H1 (cell line): Measurements from ENCODE around the gene HECTD4. TPM values are rescaled to one million over a fixed set of nuclear protein-coding genes. Genes with fewer than 3 reads are reported as not detected.
A peak's percentile ranks its signal among the peaks of the same experiment; 100 is the strongest.

Experiments used
- BRCA1 ChIP-seq: IDR thresholded peaks from 2 replicates; pipeline ENCODE4 v1.6.1; 2012; ENCODE audit warnings: low read depth, low read length, improper control_type of control experiment
- CBX5 ChIP-seq: fragments of 300-800, 300-1000 bp; sonication (generic); IDR thresholded peaks from 2 replicates; pipeline ENCODE4 v1.7.1; 2016; ENCODE audit warnings: antibody characterized with exemption, low read length, low read depth
- CREB1 ChIP-seq: IDR thresholded peaks from 2 replicates; pipeline ENCODE4 v1.6.1; 2012; ENCODE audit warnings: inconsistent platforms
- JUN ChIP-seq: IDR thresholded peaks from 2 replicates; pipeline ENCODE4 v1.6.1; 2011; ENCODE audit warnings: low read depth, mild to moderate bottlenecking, improper control_type of control experiment, low read length
- POU5F1 ChIP-seq: IDR thresholded peaks from 2 replicates; pipeline ENCODE4 v1.6.1; 2011; ENCODE audit warnings: low read depth, mild to moderate bottlenecking, low read length, moderate library complexity
- RBBP5 ChIP-seq: IDR thresholded peaks from 2 replicates; pipeline ENCODE4 v1.7.1; 2012; ENCODE audit warnings: low read depth, mild to moderate bottlenecking, inconsistent platforms, low read length, moderate library complexity, borderline replicate concordance
- SIRT6 ChIP-seq: IDR thresholded peaks from one replicate; pipeline ENCODE4 v1.7.1; 2012; ENCODE audit warnings: low read length, inconsistent platforms
- SP1 ChIP-seq: IDR thresholded peaks from 2 replicates; pipeline ENCODE4 v1.6.1; 2011; ENCODE audit warnings: low read depth, low read length
- SRF ChIP-seq: IDR thresholded peaks from 2 replicates; pipeline ENCODE4 v1.6.1; 2011; ENCODE audit warnings: mild to moderate bottlenecking, low read depth, low read length, moderate library complexity
- ZNF274 ChIP-seq: IDR thresholded peaks from 2 replicates; pipeline ENCODE4 v1.7.0; 2012; ENCODE audit warnings: low read length, borderline replicate concordance; ENCODE audit errors: extremely low read depth
- polyA plus RNA-seq, 7 experiments: library from polyadenylated mRNA; depleted of rRNA in 3 of 7; stranded (reverse) in 5 of 7; unstranded in 2 of 7; fragments of >200 nt in 5 of 7; fragments of 200-250 nt in 2 of 7; gene quantifications; 1 replicate in 5 of 7; 2 replicates in 1 of 7; 4 replicates in 1 of 7; pipeline versions ENCODE4 v1.2.1 to v1.2.3, GENCODE V29; 2011 to 2013; ENCODE audit warnings: missing spikeins in 2 of 7, mixed read lengths in 2 of 7
- total RNA-seq: library from RNA; stranded (reverse); fragmentation: NEBNext Ultra II Directional; extraction: Animal tissue kit (Norgen Biotek cat#: 25700); gene quantifications from 2 replicates; pipeline ENCODE4 v1.2.1, GENCODE V29; 2021
- TF ChIP-seq, protein P1 (sequence below): fragments of 300-600 bp; sonication (generic); IDR thresholded peaks from 2 replicates; pipeline ENCODE4 v1.7.1; 2012; ENCODE audit warnings: low read length, moderate library complexity, mild to moderate bottlenecking, inconsistent platforms; ENCODE audit not compliant: insufficient replicate concordance

Gene HECTD4
- total and polyA plus RNA-seq, 2 of the 8 experiments (the other 6 are each of a cell fraction or from before 2014, with no cell fraction given) = 6.5 to 33.7 TPM

DNA sequence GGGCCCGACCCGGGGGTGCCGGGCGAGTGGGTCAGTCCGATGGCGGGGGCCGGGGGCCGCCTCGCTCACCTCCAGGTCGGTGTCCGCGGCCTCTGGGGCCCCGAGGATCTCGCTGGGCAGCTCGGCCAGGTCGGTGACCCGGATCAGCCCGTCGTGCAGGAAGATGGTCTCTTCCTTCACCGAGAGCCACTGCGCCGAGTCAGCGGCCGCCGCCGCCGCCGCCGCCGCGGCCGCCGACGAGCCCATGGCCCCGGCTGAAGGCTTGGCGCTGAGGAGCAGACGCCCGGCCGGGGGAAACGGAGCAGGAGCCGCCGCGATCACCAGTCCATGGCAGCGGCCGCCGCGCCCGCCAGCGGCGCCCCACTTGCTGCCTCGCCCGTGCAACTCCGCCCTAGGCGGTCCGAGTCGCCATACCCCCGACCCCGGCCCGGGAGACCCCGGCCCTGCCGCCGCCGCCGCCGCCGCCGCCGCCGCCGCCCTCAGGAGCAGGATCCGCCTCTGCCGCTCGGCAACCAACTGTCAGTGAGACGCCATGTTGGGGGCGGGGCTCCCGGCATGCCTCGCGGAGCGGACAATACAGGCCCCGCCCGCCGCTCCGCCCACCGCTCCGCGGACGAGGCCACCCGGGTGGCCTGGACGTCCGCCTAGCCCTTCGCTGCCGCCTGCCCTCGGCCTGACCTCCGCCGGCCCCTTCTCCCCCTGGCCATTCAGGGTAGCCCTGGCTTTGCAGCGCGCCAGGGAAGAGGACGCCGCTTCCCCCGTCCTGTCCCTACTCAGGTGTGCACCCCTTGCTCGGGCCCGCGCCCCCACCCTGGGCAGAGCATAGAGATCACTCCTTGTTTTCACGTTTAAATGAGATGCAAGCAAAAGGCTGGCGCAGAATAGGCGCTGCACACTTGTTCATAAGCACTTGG, at the start of gene HECTD4 (continued):
- TF ChIP-seq, protein P1, sequence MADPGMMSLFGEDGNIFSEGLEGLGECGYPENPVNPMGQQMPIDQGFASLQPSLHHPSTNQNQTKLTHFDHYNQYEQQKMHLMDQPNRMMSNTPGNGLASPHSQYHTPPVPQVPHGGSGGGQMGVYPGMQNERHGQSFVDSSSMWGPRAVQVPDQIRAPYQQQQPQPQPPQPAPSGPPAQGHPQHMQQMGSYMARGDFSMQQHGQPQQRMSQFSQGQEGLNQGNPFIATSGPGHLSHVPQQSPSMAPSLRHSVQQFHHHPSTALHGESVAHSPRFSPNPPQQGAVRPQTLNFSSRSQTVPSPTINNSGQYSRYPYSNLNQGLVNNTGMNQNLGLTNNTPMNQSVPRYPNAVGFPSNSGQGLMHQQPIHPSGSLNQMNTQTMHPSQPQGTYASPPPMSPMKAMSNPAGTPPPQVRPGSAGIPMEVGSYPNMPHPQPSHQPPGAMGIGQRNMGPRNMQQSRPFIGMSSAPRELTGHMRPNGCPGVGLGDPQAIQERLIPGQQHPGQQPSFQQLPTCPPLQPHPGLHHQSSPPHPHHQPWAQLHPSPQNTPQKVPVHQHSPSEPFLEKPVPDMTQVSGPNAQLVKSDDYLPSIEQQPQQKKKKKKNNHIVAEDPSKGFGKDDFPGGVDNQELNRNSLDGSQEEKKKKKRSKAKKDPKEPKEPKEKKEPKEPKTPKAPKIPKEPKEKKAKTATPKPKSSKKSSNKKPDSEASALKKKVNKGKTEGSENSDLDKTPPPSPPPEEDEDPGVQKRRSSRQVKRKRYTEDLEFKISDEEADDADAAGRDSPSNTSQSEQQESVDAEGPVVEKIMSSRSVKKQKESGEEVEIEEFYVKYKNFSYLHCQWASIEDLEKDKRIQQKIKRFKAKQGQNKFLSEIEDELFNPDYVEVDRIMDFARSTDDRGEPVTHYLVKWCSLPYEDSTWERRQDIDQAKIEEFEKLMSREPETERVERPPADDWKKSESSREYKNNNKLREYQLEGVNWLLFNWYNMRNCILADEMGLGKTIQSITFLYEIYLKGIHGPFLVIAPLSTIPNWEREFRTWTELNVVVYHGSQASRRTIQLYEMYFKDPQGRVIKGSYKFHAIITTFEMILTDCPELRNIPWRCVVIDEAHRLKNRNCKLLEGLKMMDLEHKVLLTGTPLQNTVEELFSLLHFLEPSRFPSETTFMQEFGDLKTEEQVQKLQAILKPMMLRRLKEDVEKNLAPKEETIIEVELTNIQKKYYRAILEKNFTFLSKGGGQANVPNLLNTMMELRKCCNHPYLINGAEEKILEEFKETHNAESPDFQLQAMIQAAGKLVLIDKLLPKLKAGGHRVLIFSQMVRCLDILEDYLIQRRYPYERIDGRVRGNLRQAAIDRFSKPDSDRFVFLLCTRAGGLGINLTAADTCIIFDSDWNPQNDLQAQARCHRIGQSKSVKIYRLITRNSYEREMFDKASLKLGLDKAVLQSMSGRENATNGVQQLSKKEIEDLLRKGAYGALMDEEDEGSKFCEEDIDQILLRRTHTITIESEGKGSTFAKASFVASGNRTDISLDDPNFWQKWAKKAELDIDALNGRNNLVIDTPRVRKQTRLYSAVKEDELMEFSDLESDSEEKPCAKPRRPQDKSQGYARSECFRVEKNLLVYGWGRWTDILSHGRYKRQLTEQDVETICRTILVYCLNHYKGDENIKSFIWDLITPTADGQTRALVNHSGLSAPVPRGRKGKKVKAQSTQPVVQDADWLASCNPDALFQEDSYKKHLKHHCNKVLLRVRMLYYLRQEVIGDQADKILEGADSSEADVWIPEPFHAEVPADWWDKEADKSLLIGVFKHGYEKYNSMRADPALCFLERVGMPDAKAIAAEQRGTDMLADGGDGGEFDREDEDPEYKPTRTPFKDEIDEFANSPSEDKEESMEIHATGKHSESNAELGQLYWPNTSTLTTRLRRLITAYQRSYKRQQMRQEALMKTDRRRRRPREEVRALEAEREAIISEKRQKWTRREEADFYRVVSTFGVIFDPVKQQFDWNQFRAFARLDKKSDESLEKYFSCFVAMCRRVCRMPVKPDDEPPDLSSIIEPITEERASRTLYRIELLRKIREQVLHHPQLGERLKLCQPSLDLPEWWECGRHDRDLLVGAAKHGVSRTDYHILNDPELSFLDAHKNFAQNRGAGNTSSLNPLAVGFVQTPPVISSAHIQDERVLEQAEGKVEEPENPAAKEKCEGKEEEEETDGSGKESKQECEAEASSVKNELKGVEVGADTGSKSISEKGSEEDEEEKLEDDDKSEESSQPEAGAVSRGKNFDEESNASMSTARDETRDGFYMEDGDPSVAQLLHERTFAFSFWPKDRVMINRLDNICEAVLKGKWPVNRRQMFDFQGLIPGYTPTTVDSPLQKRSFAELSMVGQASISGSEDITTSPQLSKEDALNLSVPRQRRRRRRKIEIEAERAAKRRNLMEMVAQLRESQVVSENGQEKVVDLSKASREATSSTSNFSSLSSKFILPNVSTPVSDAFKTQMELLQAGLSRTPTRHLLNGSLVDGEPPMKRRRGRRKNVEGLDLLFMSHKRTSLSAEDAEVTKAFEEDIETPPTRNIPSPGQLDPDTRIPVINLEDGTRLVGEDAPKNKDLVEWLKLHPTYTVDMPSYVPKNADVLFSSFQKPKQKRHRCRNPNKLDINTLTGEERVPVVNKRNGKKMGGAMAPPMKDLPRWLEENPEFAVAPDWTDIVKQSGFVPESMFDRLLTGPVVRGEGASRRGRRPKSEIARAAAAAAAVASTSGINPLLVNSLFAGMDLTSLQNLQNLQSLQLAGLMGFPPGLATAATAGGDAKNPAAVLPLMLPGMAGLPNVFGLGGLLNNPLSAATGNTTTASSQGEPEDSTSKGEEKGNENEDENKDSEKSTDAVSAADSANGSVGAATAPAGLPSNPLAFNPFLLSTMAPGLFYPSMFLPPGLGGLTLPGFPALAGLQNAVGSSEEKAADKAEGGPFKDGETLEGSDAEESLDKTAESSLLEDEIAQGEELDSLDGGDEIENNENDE = no peak
- TF ChIP-seq BRCA1 = no peak
- no peak for TF ChIP-seq CBX5
- no peak for TF ChIP-seq SRF
- no peak for TF ChIP-seq RBBP5
- TF ChIP-seq SP1 = 0 out of 2 replicates have a peak, but pooled peaks have one; percentile 52
- TF ChIP-seq ZNF274 = no peak
- no peak for TF ChIP-seq POU5F1
- no peak for TF ChIP-seq SIRT6
- no peak for TF ChIP-seq JUN
- TF ChIP-seq CREB1 = 0 out of 2 replicates have a peak, but pooled peaks have one; percentile 14
